H1 (cell line): ENCODE results near the gene SSUH2. TPM values are rescaled to one million over a fixed set of nuclear protein-coding genes. Genes with fewer than 3 reads are reported as not detected.

Experiments
- CTCF ChIA-PET: fragments of 300-600 bp; sonication (Branson Sonifier 250); formaldehyde crosslinking; loops from one replicate; lab custom pipeline; 2021; ENCODE audit not compliant: partially characterized antibody; lab: Charles Lee
- POLR2A ChIA-PET: fragments of 300-600 bp; sonication (Branson Sonifier 250); formaldehyde crosslinking; loops from one replicate; lab custom pipeline; 2021; ENCODE audit warnings: inconsistent platforms; ENCODE audit not compliant: partially characterized antibody; lab: Charles Lee
- DNase-seq, 2 experiments: peaks; one replicate each; pipeline versions ENCODE4 v3.0.0 to v3.0.0-alpha.2; 2010 to 2022; ENCODE audit warnings: low spot score in 2 of 2, low read depth in 1 of 2, mixed read lengths in 1 of 2
- FAIRE-seq: peaks from 2 replicates; lab custom pipeline; 2011; peaks lifted over from hg19 to GRCh38; lab: Jason Lieb, UNC
- H2AFZ ChIP-seq: 2 replicates; pipeline ENCODE4 v1.8.1; 2012; ENCODE audit warnings: low read length, inconsistent platforms
- H2AK5ac ChIP-seq: 2 replicates; pipeline ENCODE4 v1.6.1; 2013; ENCODE audit warnings: low read depth, low read length
- H2BK120ac ChIP-seq: replicated peaks from 2 replicates; pipeline ENCODE3; 2013; ENCODE audit warnings: low read depth, low read length, inconsistent platforms
- H2BK12ac ChIP-seq: 2 replicates; pipeline ENCODE4 v1.6.1; 2013; ENCODE audit warnings: low read depth, low read length
- H2BK15ac ChIP-seq: 2 replicates; pipeline ENCODE4 v1.6.1; 2013; ENCODE audit warnings: low read length
- H2BK20ac ChIP-seq: 2 replicates; pipeline ENCODE4 v1.6.1; 2013; ENCODE audit warnings: low read length
- H2BK5ac ChIP-seq: 2 replicates; pipeline ENCODE4 v1.6.1; 2013; ENCODE audit warnings: low read depth, low read length
- H3K14ac ChIP-seq: 2 replicates; pipeline ENCODE4 v1.6.1; 2013; ENCODE audit warnings: inconsistent platforms; ENCODE audit not compliant: insufficient read length
- H3K18ac ChIP-seq: 2 replicates; pipeline ENCODE4 v1.6.1; 2013; ENCODE audit warnings: low read length; ENCODE audit errors: extremely low read depth
- H3K23ac ChIP-seq: 2 replicates; pipeline ENCODE4 v1.6.1; 2013; ENCODE audit warnings: inconsistent platforms; ENCODE audit not compliant: insufficient read length
- H3K23me2 ChIP-seq: 2 replicates; pipeline ENCODE4 v1.6.1; 2013; ENCODE audit warnings: low read depth, low read length
- H3K27ac ChIP-seq: 2 replicates; pipeline ENCODE4 v1.6.1; 2011; ENCODE audit warnings: low read depth, low read length, inconsistent platforms
- H3K27me3 ChIP-seq, 4 experiments: replicated peaks in 1 of 4; 1 replicate in 1 of 4; 2 replicates in 3 of 4; pipeline versions ENCODE4 v1.6.1 to v1.8.1; 2011 to 2013; ENCODE audit warnings: low read length in 3 of 4, mild to moderate bottlenecking in 3 of 4, inconsistent platforms in 2 of 4, mixed read lengths in 2 of 4, moderate library complexity in 1 of 4; ENCODE audit not compliant: control insufficient read depth in 3 of 4, insufficient read depth in 3 of 4; ENCODE audit errors: extremely low read depth in 1 of 4
- H3K36me3 ChIP-seq, 4 experiments: 2 replicates each; pipeline versions ENCODE4 v1.6.1 to v1.8.1; 2011 to 2013; ENCODE audit warnings: mild to moderate bottlenecking in 4 of 4, low read length in 3 of 4, moderate library complexity in 2 of 4, control low read depth in 1 of 4, inconsistent platforms in 1 of 4; ENCODE audit not compliant: insufficient read depth in 4 of 4, control insufficient read depth in 2 of 4
- H3K4ac ChIP-seq: replicated peaks from 2 replicates; pipeline ENCODE3; 2013; ENCODE audit warnings: low read length, low read depth, mixed read lengths, inconsistent platforms; ENCODE audit not compliant: insufficient read length
- H3K4me1 ChIP-seq, 4 experiments: replicated peaks in 1 of 4; 1 replicate in 1 of 4; 2 replicates in 3 of 4; pipeline versions ENCODE4 v1.6.1 to v1.8.1; 2011 to 2013; ENCODE audit warnings: low read length in 3 of 4, inconsistent platforms in 2 of 4, mixed read lengths in 1 of 4; ENCODE audit not compliant: insufficient read depth in 4 of 4, control insufficient read depth in 3 of 4
- H3K4me2 ChIP-seq, 2 experiments: 2 replicates each; pipeline versions ENCODE4 v1.6.1 to v1.8.1; 2011 to 2013; ENCODE audit warnings: low read depth in 2 of 2, low read length in 2 of 2, control low read depth in 1 of 2, inconsistent platforms in 1 of 2, mild to moderate bottlenecking in 1 of 2; ENCODE audit not compliant: insufficient read depth in 1 of 2
- H3K4me3 ChIP-seq, 4 experiments: fragments of 200-600, 300-600 bp in 1 of 4; sonication (generic), shearing (Covaris generic), sonication (Bioruptor Twin) in 1 of 4; 2 replicates each; pipeline versions ENCODE4 v1.5.1 to v1.8.1; 2011 to 2016; ENCODE audit warnings: low read length in 4 of 4, low read depth in 3 of 4, control low read depth in 2 of 4, inconsistent platforms in 2 of 4, mild to moderate bottlenecking in 2 of 4, mixed read lengths in 1 of 4, moderate library complexity in 1 of 4; ENCODE audit not compliant: insufficient read depth in 2 of 4; ENCODE audit errors: extremely low read depth in 1 of 4
- H3K56ac ChIP-seq: replicated peaks from 2 replicates; pipeline ENCODE3; 2013; ENCODE audit warnings: low read depth, mild to moderate bottlenecking, mixed read lengths, low read length, inconsistent platforms; ENCODE audit not compliant: insufficient read length
- H3K79me1 ChIP-seq: 2 replicates; pipeline ENCODE4 v1.6.1; 2013; ENCODE audit warnings: low read depth, low read length, control low read depth
- H3K79me2 ChIP-seq, 2 experiments: 2 replicates each; pipeline versions ENCODE4 v1.6.1 to v1.8.1; 2012 to 2013; ENCODE audit warnings: low read length in 2 of 2, mild to moderate bottlenecking in 2 of 2, inconsistent platforms in 1 of 2; ENCODE audit not compliant: insufficient read depth in 2 of 2, control insufficient read depth in 1 of 2
- H3K9ac ChIP-seq, 4 experiments: replicated peaks in 1 of 4; 1 replicate in 1 of 4; 2 replicates in 3 of 4; pipeline versions ENCODE4 v1.6.1 to v1.8.1; 2011 to 2013; ENCODE audit warnings: low read depth in 3 of 4, low read length in 3 of 4, control low read depth in 2 of 4, mild to moderate bottlenecking in 2 of 4, moderate library complexity in 2 of 4, inconsistent platforms in 1 of 4; ENCODE audit errors: extremely low read depth in 1 of 4
- H3K9me3 ChIP-seq, 2 experiments: 2 replicates each; pipeline versions ENCODE4 v1.6.1 to v1.8.1; 2012 to 2013; ENCODE audit warnings: mild to moderate bottlenecking in 2 of 2, moderate library complexity in 2 of 2, control low read depth in 1 of 2, inconsistent platforms in 1 of 2, low read depth in 1 of 2, low read length in 1 of 2, mixed read lengths in 1 of 2; ENCODE audit not compliant: insufficient read depth in 2 of 2
- H4K20me1 ChIP-seq, 2 experiments: replicated peaks in 1 of 2; 2 replicates each; pipeline versions ENCODE3 to v1.8.1; 2011 to 2013; ENCODE audit warnings: inconsistent platforms in 2 of 2, low read length in 2 of 2, mild to moderate bottlenecking in 1 of 2; ENCODE audit not compliant: insufficient read depth in 2 of 2, control insufficient read depth in 1 of 2
- H4K5ac ChIP-seq: 2 replicates; pipeline ENCODE4 v1.6.1; 2013; ENCODE audit warnings: low read length, low read depth, mixed read lengths, inconsistent platforms; ENCODE audit not compliant: insufficient read length
- H4K8ac ChIP-seq: 2 replicates; pipeline ENCODE4 v1.8.0; 2013; ENCODE audit warnings: mild to moderate bottlenecking, moderate library complexity, low read length, inconsistent platforms; ENCODE audit not compliant: insufficient read depth; ENCODE audit errors: extremely low read depth
- H4K91ac ChIP-seq: replicated peaks from 2 replicates; pipeline ENCODE3; 2013; ENCODE audit warnings: low read length, mixed read lengths, inconsistent platforms; ENCODE audit not compliant: insufficient read length
- FOSL1 ChIP-seq: IDR thresholded peaks from 2 replicates; pipeline ENCODE4 v1.6.1; 2011; ENCODE audit warnings: mild to moderate bottlenecking, low read depth, low read length, moderate library complexity; ENCODE audit not compliant: insufficient read depth
- MAFK ChIP-seq: IDR thresholded peaks from 2 replicates; pipeline ENCODE4 v1.6.1; 2012; ENCODE audit warnings: low read depth, mild to moderate bottlenecking, improper control_type of control experiment, low read length
- NRF1 ChIP-seq: IDR thresholded peaks from 2 replicates; pipeline ENCODE4 v1.6.1; 2011; ENCODE audit warnings: mild to moderate bottlenecking, low read depth, low read length, improper control_type of control experiment
- WGBS, 2 experiments: shearing (Covaris generic) in 1 of 2; methylation state at CpG; one replicate each; pipeline versions ENCODE4 v1.1.6 to v1.1.7; 2013 to 2015; ENCODE audit warnings: low lambda C conversion rate in 2 of 2, mixed read lengths in 2 of 2, inconsistent platforms in 1 of 2, low coverage in 1 of 2, missing lambda C conversion rate in 1 of 2; ENCODE audit not compliant: insufficient replicate concordance in 2 of 2, insufficient coverage in 1 of 2, insufficient read length in 1 of 2; ENCODE audit errors: extremely low coverage in 1 of 2, missing lambda C conversion rate in 1 of 2; 5-methylcytosine and 5-hydroxymethylcytosine counted together
- polyA plus RNA-seq, 7 experiments: library from polyadenylated mRNA; depleted of rRNA in 3 of 7; stranded (reverse) in 5 of 7; unstranded in 2 of 7; fragments of >200 nt in 5 of 7; fragments of 200-250 nt in 2 of 7; gene quantifications; 1 replicate in 5 of 7; 2 replicates in 1 of 7; 4 replicates in 1 of 7; pipeline versions ENCODE4 v1.2.1 to v1.2.3, GENCODE V29; 2011 to 2013; ENCODE audit warnings: missing spikeins in 2 of 7, mixed read lengths in 2 of 7
- total RNA-seq: library from RNA; stranded (reverse); fragmentation: NEBNext Ultra II Directional; extraction: Animal tissue kit (Norgen Biotek cat#: 25700); gene quantifications from 2 replicates; pipeline ENCODE4 v1.2.1, GENCODE V29; 2021

SSUH2 gene
- total and polyA plus RNA-seq, 2 of the 8 experiments (the other 6 are each of a cell fraction or from before 2014, with no cell fraction given), result 0.62 to 0.69 TPM

GRCh38 chr3:8635125-8635524, 9.5 kb downstream of the SSUH2 start:
- CTCF ChIA-PET, result interaction anchor here (0.6 to 2.7 kb wide), 8 partner anchors 10 to 484 kb away, joined by 3 to 11 read pairs (median 4); partner anchors contain the start of gene SSUH2
- TF ChIP-seq MAFK (no peak), FOSL1 (no peak), NRF1 (no peak)

More at GRCh38 chr3:8635125-8635524, 9.5 kb downstream of the SSUH2 start:
- Histone ChIP-seq H4K5ac (no peak overlapping the region), H3K79me1 (no peaks in the 10 kb centered on the region), H3K18ac (no peak overlapping the region), H4K8ac (no peak overlapping the region), H3K4me3 (no peak overlapping the region), H2BK20ac (no peak overlapping the region), H3K9me3 (peaks cover 0 to 5% of the 10 kb centered on the region in 2 experiments; a peak in 1 of 4 replicates), H2AK5ac (no peak overlapping the region), H3K4me2 (no peak overlapping the region), H4K91ac (no peak overlapping the region), H3K56ac (no peak overlapping the region), H3K4ac (no peak overlapping the region), H2BK120ac (no peak overlapping the region), H3K23ac (no peak overlapping the region), H3K9ac (no peak overlapping the region), H3K4me1 (peaks cover 0 to 3% (median 0%) of the 10 kb centered on the region in 4 experiments; a peak in 1 of 7 replicates), H3K14ac (no peak overlapping the region), H3K36me3 (peaks cover 0 to 2% (median 0%) of the 10 kb centered on the region in 4 experiments; a peak in 1 of 8 replicates), H3K79me2 (no peaks in the 10 kb centered on the region), H2AFZ (no peak overlapping the region), H4K20me1 (no peaks in the 10 kb centered on the region), H3K27ac (no peak overlapping the region), H3K23me2 (no peaks in the 10 kb centered on the region), H2BK12ac (no peak overlapping the region), H2BK15ac (no peak overlapping the region), H3K27me3 (no peaks in the 10 kb centered on the region; a peak in 1 of 7 replicates), H2BK5ac (no peak overlapping the region)
- WGBS, 2 experiments, result 84% methylated on average over 2 of the region's 2 CpGs; no CpG with 5 or more reads in 1 of the 2 experiments
- POLR2A ChIA-PET, result interaction anchor here (1.3 kb wide), 1 partner anchor 15 kb away, joined by 3 read pairs; no protein-coding TSS in a partner anchor
- FAIRE-seq, result no peak
- no peak for DNase-seq
